ENCODE measurements around the gene PSME1. TPM values are rescaled to one million over a fixed set of nuclear protein-coding genes. Genes with fewer than 3 reads are reported as not detected.

The PSME1 gene
- total and polyA plus RNA-seq, 10 of the 15 experiments (the other 5 are each of a cell fraction or from before 2014, with no cell fraction given): 250 to 1,378 (median 412) TPM

DNA sequence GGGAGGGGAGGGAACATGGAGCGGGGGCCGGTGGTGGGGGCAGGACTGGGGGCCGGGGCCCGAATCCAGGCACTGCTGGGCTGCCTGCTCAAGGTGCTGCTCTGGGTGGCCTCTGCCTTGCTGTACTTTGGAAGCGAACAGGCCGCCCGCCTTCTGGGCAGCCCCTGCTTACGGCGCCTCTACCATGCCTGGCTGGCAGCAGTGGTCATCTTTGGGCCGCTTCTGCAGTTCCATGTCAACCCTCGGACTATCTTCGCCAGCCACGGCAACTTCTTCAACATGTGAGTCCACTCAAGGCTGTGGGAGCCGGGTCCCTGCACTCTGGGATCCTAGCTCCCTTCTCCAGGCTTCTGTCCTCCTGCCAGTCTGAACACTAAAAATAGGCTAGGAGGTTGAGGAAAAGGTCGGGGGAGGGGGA is 4.4 kb upstream of the PSME1 start:
- no peak overlapping the region for H3K9ac ChIP-seq (ENCODE audit: control insufficient read depth, insufficient read depth, low read length)
- H3K27me3 ChIP-seq (replicated peaks in 1 of 2; ENCODE audit: control insufficient read depth in 2 of 2, insufficient read depth in 2 of 2, low read length in 1 of 2): no peaks in the 10 kb centered on the region
- no peak for TF ChIP-seq CHD4 (IDR thresholded peaks at IDR 0.05)
- TF ChIP-seq FOS (IDR thresholded peaks at IDR 0.05; ENCODE audit: borderline replicate concordance, extremely low read depth, insufficient read length): no peak
- TF ChIP-seq, protein P1, sequence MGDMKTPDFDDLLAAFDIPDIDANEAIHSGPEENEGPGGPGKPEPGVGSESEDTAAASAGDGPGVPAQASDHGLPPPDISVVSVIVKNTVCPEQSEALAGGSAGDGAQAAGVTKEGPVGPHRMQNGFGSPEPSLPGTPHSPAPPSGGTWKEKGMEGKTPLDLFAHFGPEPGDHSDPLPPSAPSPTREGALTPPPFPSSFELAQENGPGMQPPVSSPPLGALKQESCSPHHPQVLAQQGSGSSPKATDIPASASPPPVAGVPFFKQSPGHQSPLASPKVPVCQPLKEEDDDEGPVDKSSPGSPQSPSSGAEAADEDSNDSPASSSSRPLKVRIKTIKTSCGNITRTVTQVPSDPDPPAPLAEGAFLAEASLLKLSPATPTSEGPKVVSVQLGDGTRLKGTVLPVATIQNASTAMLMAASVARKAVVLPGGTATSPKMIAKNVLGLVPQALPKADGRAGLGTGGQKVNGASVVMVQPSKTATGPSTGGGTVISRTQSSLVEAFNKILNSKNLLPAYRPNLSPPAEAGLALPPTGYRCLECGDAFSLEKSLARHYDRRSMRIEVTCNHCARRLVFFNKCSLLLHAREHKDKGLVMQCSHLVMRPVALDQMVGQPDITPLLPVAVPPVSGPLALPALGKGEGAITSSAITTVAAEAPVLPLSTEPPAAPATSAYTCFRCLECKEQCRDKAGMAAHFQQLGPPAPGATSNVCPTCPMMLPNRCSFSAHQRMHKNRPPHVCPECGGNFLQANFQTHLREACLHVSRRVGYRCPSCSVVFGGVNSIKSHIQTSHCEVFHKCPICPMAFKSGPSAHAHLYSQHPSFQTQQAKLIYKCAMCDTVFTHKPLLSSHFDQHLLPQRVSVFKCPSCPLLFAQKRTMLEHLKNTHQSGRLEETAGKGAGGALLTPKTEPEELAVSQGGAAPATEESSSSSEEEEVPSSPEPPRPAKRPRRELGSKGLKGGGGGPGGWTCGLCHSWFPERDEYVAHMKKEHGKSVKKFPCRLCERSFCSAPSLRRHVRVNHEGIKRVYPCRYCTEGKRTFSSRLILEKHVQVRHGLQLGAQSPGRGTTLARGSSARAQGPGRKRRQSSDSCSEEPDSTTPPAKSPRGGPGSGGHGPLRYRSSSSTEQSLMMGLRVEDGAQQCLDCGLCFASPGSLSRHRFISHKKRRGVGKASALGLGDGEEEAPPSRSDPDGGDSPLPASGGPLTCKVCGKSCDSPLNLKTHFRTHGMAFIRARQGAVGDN (IDR thresholded peaks at IDR 0.05): no peak
- no peak for TF ChIP-seq TCF12 (IDR thresholded peaks at IDR 0.05; ENCODE audit: low read depth, low read length)
- TF ChIP-seq IKZF1 (conservative IDR thresholded peaks at IDR 0.05): no peak
- SMC1A ChIA-PET (ENCODE audit: uncharacterized antibody, unreplicated experiment): interaction anchor here (0.9 kb wide), 1 partner anchor 9 kb away, joined by 4 read pairs; no protein-coding TSS in a partner anchor
- H3K4me2 ChIP-seq (ENCODE audit: control insufficient read depth, insufficient read depth): no peak overlapping the region
- 85% methylated on average over 13 of the region's 15 CpGs for WGBS (ENCODE audit: insufficient coverage, insufficient replicate concordance, low lambda C conversion rate, missing lambda C conversion rate)
- H3K4me3 ChIP-seq: no peak overlapping the region
- intact Hi-C loops (cut with micrococcal nuclease; ENCODE audit: unreplicated experiment): no loop called here
- POLR2A ChIA-PET: interaction anchor here (11.6 kb wide), 1 partner anchor 10 kb away, joined by 276 read pairs; the partner anchor contains the start of genes DCAF11 and NRL
- H3K36me3 ChIP-seq (ENCODE audit: control insufficient read depth in 2 of 2, insufficient read depth in 2 of 2, low read length in 1 of 2): no peaks in the 10 kb centered on the region
- CTCF ChIA-PET: no interaction called here
- H4K20me1 ChIP-seq (ENCODE audit: control insufficient read depth, insufficient read depth): no peaks in the 10 kb centered on the region
- H3K9me3 ChIP-seq (replicated peaks; ENCODE audit: control insufficient read depth, insufficient read depth, low read length): no peaks in the 10 kb centered on the region
- BruUV-seq (replicated peaks): no TSS peak
- ATAC-seq (no peak), FAIRE-seq (no peak), DNase-seq (ENCODE audit: low read depth, low spot score) (no peak)
- no peak overlapping the region for H2AFZ ChIP-seq (ENCODE audit: control insufficient read depth, low read depth, low read length)
- no peak overlapping the region for H3K27ac ChIP-seq (ENCODE audit: control insufficient read depth, insufficient read depth)
- peaks cover 9% of the 10 kb centered on the region for H3K79me2 ChIP-seq (ENCODE audit: control insufficient read depth, insufficient read depth, low read length)
- H3K4me1 ChIP-seq (ENCODE audit: control insufficient read depth, insufficient read depth, low read length): peaks cover 24% of the 10 kb centered on the region
- RAD21 ChIA-PET (ENCODE audit: unreplicated experiment): interaction anchor here (1.1 kb wide), 1 partner anchor 17 kb away, joined by 3 read pairs; the partner anchor contains the start of genes DCAF11 and NRL
- in situ Hi-C loops (cut with MboI): no loop called here
